Right lobe of liver (tissue), 4 donors: Measurements from ENCODE around the gene FRG2B.

Source experiments
- POLR2A ChIP-seq: fragments of 450-650 bp; IDR thresholded peaks from one replicate; pipeline ENCODE4 v1.6.1; 2017; ENCODE audit warnings: antibody characterized with exemption, mild to moderate bottlenecking
- TF ChIP-seq, protein P1 (sequence below), 4 donors: fragments of 200-600 bp in 3 of 4; fragments of 450-650 bp in 1 of 4; IDR thresholded peaks; one replicate each; pipeline versions ENCODE4 v1.5.1 to v1.8.0; 2016 to 2022; ENCODE audit warnings: antibody characterized with exemption in 4 of 4, mild to moderate bottlenecking in 2 of 4
- donor health status: DM: no; HTN: no; CAD: no.
- donor health status: DM: no; HTN: no; CAD: no.
- donor health status: DM: no; HTN: yes; CAD: no.

DNA sequence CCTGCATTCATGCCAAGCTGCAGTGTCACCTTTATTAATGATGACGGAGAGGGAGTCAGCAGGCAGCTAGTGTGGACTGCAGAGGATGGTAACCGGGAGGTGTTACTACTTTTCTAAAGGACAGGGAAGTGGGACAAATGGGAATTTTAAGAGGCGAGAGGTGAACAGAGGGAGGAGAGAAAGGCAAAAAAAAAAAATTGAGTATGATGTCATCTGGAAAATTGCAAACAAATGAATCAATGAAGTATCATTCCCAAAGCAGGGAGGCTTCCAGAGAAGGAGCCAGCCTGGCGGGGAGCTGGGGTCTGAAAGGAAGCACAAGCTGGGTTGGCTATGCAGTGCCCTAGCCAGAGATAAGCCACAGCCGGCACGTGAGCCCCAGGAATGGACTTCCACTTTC is 12.9 kb downstream of the FRG2B start:
- TF ChIP-seq, protein P1, sequence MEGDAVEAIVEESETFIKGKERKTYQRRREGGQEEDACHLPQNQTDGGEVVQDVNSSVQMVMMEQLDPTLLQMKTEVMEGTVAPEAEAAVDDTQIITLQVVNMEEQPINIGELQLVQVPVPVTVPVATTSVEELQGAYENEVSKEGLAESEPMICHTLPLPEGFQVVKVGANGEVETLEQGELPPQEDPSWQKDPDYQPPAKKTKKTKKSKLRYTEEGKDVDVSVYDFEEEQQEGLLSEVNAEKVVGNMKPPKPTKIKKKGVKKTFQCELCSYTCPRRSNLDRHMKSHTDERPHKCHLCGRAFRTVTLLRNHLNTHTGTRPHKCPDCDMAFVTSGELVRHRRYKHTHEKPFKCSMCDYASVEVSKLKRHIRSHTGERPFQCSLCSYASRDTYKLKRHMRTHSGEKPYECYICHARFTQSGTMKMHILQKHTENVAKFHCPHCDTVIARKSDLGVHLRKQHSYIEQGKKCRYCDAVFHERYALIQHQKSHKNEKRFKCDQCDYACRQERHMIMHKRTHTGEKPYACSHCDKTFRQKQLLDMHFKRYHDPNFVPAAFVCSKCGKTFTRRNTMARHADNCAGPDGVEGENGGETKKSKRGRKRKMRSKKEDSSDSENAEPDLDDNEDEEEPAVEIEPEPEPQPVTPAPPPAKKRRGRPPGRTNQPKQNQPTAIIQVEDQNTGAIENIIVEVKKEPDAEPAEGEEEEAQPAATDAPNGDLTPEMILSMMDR (IDR thresholded peaks at IDR 0.05) = no peak
- no peak for TF ChIP-seq POLR2A
